Sigmoid colon (tissue), 4 donors: ENCODE data around the gene DTX3L.

Experiments used
- EP300 ChIP-seq, 4 donors: sonication (generic); formaldehyde crosslinking; IDR thresholded peaks; one replicate each; pipeline ENCODE4 v1.6.1; 2017; ENCODE audit warnings: antibody characterized with exemption in 4 of 4
- POLR2A ChIP-seq, 2 donors: fragments of 450-650 bp; IDR thresholded peaks; one replicate each; pipeline ENCODE4 v1.6.1; 2016; ENCODE audit warnings: antibody characterized with exemption in 2 of 2, mild to moderate bottlenecking in 2 of 2, moderate library complexity in 2 of 2
- POLR2AphosphoS5 ChIP-seq, 4 donors: sonication (generic); formaldehyde crosslinking; IDR thresholded peaks; one replicate each; pipeline ENCODE4 v1.6.1; 2017; ENCODE audit warnings: antibody characterized with exemption in 4 of 4
- TF ChIP-seq, protein P1 (sequence below), 4 experiments: fragments of 450-650 bp in 3 of 4; fragments of 200-600 bp in 1 of 4; IDR thresholded peaks; one replicate each; pipeline ENCODE4 v1.5.1; 2016 to 2019; ENCODE audit warnings: antibody characterized with exemption in 4 of 4, mild to moderate bottlenecking in 3 of 4, moderate library complexity in 2 of 4

DNA sequence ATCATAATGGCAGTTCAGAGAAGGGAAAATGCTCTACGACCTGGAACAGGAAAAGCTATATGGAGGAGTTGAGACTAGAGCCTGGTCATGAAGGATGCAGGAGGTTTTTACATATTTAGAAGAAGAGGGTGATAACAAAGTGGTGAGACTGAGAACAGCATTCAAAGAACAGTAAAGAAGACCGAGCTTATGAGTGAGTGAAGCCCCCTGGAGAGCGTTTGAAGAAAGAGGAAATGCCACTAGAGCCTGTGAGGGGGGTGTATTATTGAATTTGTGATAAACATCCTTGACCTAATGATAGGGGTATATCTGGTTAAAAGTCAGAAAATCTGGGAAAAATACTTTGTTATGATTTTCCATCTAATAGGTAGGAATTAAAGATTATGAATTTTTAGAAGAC, 4.2 kb upstream of the DTX3L start:
- TF ChIP-seq POLR2A (IDR thresholded peaks at IDR 0.05) (no peak), POLR2AphosphoS5 (IDR thresholded peaks at IDR 0.05) (no peak), EP300 (IDR thresholded peaks at IDR 0.05) (no peak)
- TF ChIP-seq, protein P1, sequence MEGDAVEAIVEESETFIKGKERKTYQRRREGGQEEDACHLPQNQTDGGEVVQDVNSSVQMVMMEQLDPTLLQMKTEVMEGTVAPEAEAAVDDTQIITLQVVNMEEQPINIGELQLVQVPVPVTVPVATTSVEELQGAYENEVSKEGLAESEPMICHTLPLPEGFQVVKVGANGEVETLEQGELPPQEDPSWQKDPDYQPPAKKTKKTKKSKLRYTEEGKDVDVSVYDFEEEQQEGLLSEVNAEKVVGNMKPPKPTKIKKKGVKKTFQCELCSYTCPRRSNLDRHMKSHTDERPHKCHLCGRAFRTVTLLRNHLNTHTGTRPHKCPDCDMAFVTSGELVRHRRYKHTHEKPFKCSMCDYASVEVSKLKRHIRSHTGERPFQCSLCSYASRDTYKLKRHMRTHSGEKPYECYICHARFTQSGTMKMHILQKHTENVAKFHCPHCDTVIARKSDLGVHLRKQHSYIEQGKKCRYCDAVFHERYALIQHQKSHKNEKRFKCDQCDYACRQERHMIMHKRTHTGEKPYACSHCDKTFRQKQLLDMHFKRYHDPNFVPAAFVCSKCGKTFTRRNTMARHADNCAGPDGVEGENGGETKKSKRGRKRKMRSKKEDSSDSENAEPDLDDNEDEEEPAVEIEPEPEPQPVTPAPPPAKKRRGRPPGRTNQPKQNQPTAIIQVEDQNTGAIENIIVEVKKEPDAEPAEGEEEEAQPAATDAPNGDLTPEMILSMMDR (IDR thresholded peaks at IDR 0.05), result no peak
